22Rv1 (cell line): ENCODE measurements around the gene NRP2.

Source experiments
- CTCF ChIP-seq: fragments of 450-650 bp; IDR thresholded peaks from 2 replicates; pipeline ENCODE4 v1.5.1; 2017; ENCODE audit warnings: mild to moderate bottlenecking
- ZFX ChIP-seq: fragments of 450-650 bp; IDR thresholded peaks from 2 replicates; pipeline ENCODE4 v1.6.1; 2017; ENCODE audit warnings: antibody characterized with exemption, borderline replicate concordance

GRCh38 chr2:205695460-205695991 lies 13.2 kb downstream of the NRP2 start:
- TF ChIP-seq ZFX, result no peak
- no peak for TF ChIP-seq CTCF
